A549 (cell line): Measurements from ENCODE around the gene ANKFN1. TPM values are rescaled to one million over a fixed set of nuclear protein-coding genes. Genes with fewer than 3 reads are reported as not detected.

Experiments used
- ATAC-seq, 2 experiments: fragments of 200-7000 bp in 1 of 2; fragments of >200 bp in 1 of 2; cut with Nextera tagmentation in 1 of 2; cut with Tn5 transposase in 1 of 2; 3 replicates each; pipeline versions ENCODE4 v1.8.0 to v1.9.1; 2018 to 2020; ENCODE audit warnings: mild to moderate bottlenecking in 1 of 2, moderate library complexity in 1 of 2
- CTCF ChIA-PET: fragments of 300-600 bp; sonication (Branson Sonifier 250); formaldehyde crosslinking; extraction: SDS; loops from one replicate; lab custom pipeline; 2021; ENCODE audit warnings: antibody characterized with exemption, inconsistent platforms; lab: Yijun Ruan, JAX
- POLR2A ChIA-PET: fragments of 350-600 bp; formaldehyde crosslinking; extraction: SDS; loops from one replicate; lab custom pipeline; 2021; ENCODE audit warnings: antibody characterized with exemption, inconsistent platforms; lab: Yijun Ruan, JAX
- DNase-seq, 2 experiments: peaks; one replicate each; pipeline versions ENCODE4 v3.0.0 to v3.0.0-alpha.2; 2011 to 2016; ENCODE audit warnings: low read depth in 1 of 2, low spot score in 1 of 2
- FAIRE-seq: peaks from 2 replicates; lab custom pipeline; 2011; peaks lifted over from hg19 to GRCh38; lab: Jason Lieb, UNC
- H3K27ac ChIP-seq, 2 experiments: fragments of >200 bp; sonication (Bioruptor Twin); formaldehyde crosslinking; 3 replicates each; pipeline ENCODE4 v1.5.1; 2016 to 2017
- H3K4me1 ChIP-seq: fragments of >200 bp; sonication (Bioruptor Twin); formaldehyde crosslinking; 3 replicates; pipeline ENCODE4 v1.6.1; 2016
- H3K4me2 ChIP-seq: fragments of >200 bp; sonication (Bioruptor Twin); formaldehyde crosslinking; 3 replicates; pipeline ENCODE4 v1.6.1; 2016
- H3K4me3 ChIP-seq: fragments of >200 bp; sonication (Bioruptor Twin); formaldehyde crosslinking; 3 replicates; pipeline ENCODE4 v1.5.1; 2016
- H3K9me3 ChIP-seq: fragments of >200 bp; sonication (Bioruptor Twin); formaldehyde crosslinking; 3 replicates; pipeline ENCODE4 v1.6.1; 2016
- BHLHE40 ChIP-seq: IDR thresholded peaks from 2 replicates; pipeline ENCODE4 v1.6.1; 2012; ENCODE audit warnings: low read depth, low read length, inconsistent platforms
- CBX8 ChIP-seq: fragments of 200-600 bp; sonication (generic); IDR thresholded peaks from 2 replicates; pipeline ENCODE4 v1.6.1; 2016
- CHD2 ChIP-seq: fragments of 150-350 bp; IDR thresholded peaks from 2 replicates; pipeline ENCODE4 v1.6.1; 2014; ENCODE audit warnings: low read length; ENCODE audit not compliant: partially characterized antibody
- CHD4 ChIP-seq: fragments of 200-600 bp; sonication (generic); IDR thresholded peaks from 2 replicates; pipeline ENCODE4 v1.6.1; 2016; ENCODE audit warnings: antibody characterized with exemption, mild to moderate bottlenecking, borderline replicate concordance
- EHMT2 ChIP-seq: fragments of 200-600 bp; sonication (generic); IDR thresholded peaks from 2 replicates; pipeline ENCODE4 v1.6.1; 2016; ENCODE audit warnings: antibody characterized with exemption, low read depth, mild to moderate bottlenecking, moderate library complexity
- EP300 ChIP-seq, 2 experiments: fragments of >200 bp; sonication (Bioruptor Twin); formaldehyde crosslinking; IDR thresholded peaks; 2 replicates in 1 of 2; 3 replicates in 1 of 2; pipeline ENCODE4 v1.6.1; 2016 to 2017
- FOSL2 ChIP-seq, 2 experiments: fragments of 450-650 bp in 1 of 2; fragments of >200 bp in 1 of 2; sonication (Bioruptor Twin) in 1 of 2; formaldehyde crosslinking; IDR thresholded peaks; 2 replicates each; pipeline versions ENCODE4 v1.5.0 to v1.6.1; 2016 to 2020; ENCODE audit warnings: mild to moderate bottlenecking in 1 of 2, moderate library complexity in 1 of 2
- HOXA7 ChIP-seq: fragments of 250-450 bp; sonication (Bioruptor Pico); IDR thresholded peaks from 2 replicates; pipeline ENCODE4 v1.5.0; 2020; ENCODE audit warnings: mild to moderate bottlenecking, moderate library complexity
- JUNB ChIP-seq: fragments of >200 bp; sonication (Bioruptor Twin); formaldehyde crosslinking; IDR thresholded peaks from 2 replicates; pipeline ENCODE4 v1.6.1; 2016
- KDM1A ChIP-seq: fragments of 200-600 bp; sonication (generic); IDR thresholded peaks from 2 replicates; pipeline ENCODE4 v1.6.1; 2016; ENCODE audit warnings: low read depth, mild to moderate bottlenecking
- MAFK ChIP-seq: fragments of 450-650 bp; IDR thresholded peaks from 2 replicates; pipeline ENCODE4 v1.6.1; 2014; ENCODE audit not compliant: partially characterized antibody
- MAZ ChIP-seq: fragments of 150-350 bp; IDR thresholded peaks from 2 replicates; pipeline ENCODE4 v1.6.1; 2014; ENCODE audit warnings: antibody characterized with exemption, low read depth, low read length, borderline replicate concordance
- NPAS2 ChIP-seq: fragments of 250-450 bp; sonication (Bioruptor Pico); IDR thresholded peaks from 2 replicates; pipeline ENCODE4 v1.8.0; 2022; ENCODE audit warnings: mild to moderate bottlenecking, moderate library complexity, borderline replicate concordance
- POLR2AphosphoS2 ChIP-seq: conservative IDR thresholded peaks from 2 replicates; pipeline ENCODE4 v1.6.1; 2012; ENCODE audit warnings: low read length, improper control_type of control experiment, inconsistent platforms
- RFX5 ChIP-seq: fragments of 450-650 bp; IDR thresholded peaks from 2 replicates; pipeline ENCODE4 v1.7.1; 2014; ENCODE audit warnings: antibody characterized with exemption, mild to moderate bottlenecking, moderate library complexity
- SREBF2 ChIP-seq: fragments of 450-650 bp; IDR thresholded peaks from 2 replicates; pipeline ENCODE4 v1.6.1; 2014; ENCODE audit warnings: mild to moderate bottlenecking, moderate library complexity
- WGBS: methylation state at CpG from one replicate; pipeline ENCODE4 v1.1.6; 2017; ENCODE audit errors: missing lambda C conversion rate; 5-methylcytosine and 5-hydroxymethylcytosine counted together
- polyA plus RNA-seq, 4 experiments: library from polyadenylated mRNA; depleted of rRNA in 3 of 4; stranded (reverse); fragments of >200 nt; fragmentation: RNase III in 1 of 4; extraction: RNeasy Plus Mini Kit Qiagen cat#74134 plus additional on column Dnase treatment in 1 of 4; gene quantifications; 2 replicates in 3 of 4; 3 replicates in 1 of 4; pipeline ENCODE4 v1.2.3, GENCODE V29; 2011 to 2017
- TF ChIP-seq, protein P1 (sequence below): fragments of >200 bp; sonication (Bioruptor Twin); formaldehyde crosslinking; IDR thresholded peaks from 3 replicates; pipeline ENCODE4 v1.5.1; 2016
- TF ChIP-seq, protein P2 (sequence below): fragments of 250-450 bp; sonication (Bioruptor Pico); IDR thresholded peaks from 2 replicates; pipeline ENCODE4 v1.5.0; 2020; ENCODE audit warnings: low read depth, mild to moderate bottlenecking, moderate library complexity
- TF ChIP-seq, protein P3 (sequence below): fragments of 200-600 bp; sonication (generic); IDR thresholded peaks from 2 replicates; pipeline ENCODE4 v1.6.1; 2016; ENCODE audit warnings: antibody characterized with exemption, mild to moderate bottlenecking, moderate library complexity
- TF ChIP-seq, protein P4 (sequence below): IDR thresholded peaks from 2 replicates; pipeline ENCODE4 v1.6.1; 2012; ENCODE audit warnings: low read depth, borderline replicate concordance

The ANKFN1 gene
- polyA plus RNA-seq, 2 of the 4 experiments (the other 2 are of a cell fraction), result 0.37 TPM; not detected in 1

DNA sequence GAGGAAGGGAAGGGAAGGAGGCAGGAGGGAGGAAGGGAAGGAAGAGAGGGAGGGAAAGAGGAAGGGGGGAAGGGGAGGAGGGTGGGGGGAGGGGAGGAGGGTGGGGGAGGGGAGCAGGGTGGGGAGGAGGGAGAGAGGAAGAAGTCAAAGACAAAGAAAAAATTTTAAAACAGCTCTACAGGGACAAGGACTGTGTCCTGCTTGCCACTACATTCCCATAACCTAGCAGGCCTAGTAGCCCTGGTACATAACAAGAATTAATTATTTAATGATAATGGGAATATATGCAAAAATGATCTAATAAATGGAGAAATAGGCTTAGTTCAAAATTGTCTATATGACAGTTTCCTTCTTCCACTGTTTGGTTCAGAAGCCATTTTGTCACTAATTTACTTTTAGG, 392.7 kb downstream of the ANKFN1 start:
- no peak for DNase-seq
- no peak overlapping the region for H3K4me3 ChIP-seq
- FAIRE-seq, result no peak
- ATAC-seq, result no peak
- TF ChIP-seq MAFK (peak; percentile 37), JUNB (no peak)
- TF ChIP-seq, protein P1, sequence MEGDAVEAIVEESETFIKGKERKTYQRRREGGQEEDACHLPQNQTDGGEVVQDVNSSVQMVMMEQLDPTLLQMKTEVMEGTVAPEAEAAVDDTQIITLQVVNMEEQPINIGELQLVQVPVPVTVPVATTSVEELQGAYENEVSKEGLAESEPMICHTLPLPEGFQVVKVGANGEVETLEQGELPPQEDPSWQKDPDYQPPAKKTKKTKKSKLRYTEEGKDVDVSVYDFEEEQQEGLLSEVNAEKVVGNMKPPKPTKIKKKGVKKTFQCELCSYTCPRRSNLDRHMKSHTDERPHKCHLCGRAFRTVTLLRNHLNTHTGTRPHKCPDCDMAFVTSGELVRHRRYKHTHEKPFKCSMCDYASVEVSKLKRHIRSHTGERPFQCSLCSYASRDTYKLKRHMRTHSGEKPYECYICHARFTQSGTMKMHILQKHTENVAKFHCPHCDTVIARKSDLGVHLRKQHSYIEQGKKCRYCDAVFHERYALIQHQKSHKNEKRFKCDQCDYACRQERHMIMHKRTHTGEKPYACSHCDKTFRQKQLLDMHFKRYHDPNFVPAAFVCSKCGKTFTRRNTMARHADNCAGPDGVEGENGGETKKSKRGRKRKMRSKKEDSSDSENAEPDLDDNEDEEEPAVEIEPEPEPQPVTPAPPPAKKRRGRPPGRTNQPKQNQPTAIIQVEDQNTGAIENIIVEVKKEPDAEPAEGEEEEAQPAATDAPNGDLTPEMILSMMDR, result no peak
- ChIA-PET POLR2A (no interaction called here), CTCF (interaction anchor here (1.3 kb wide), 1 partner anchor 234 kb away, joined by 4 read pairs; no protein-coding TSS in a partner anchor)
- H3K9me3 ChIP-seq, result no peaks in the 10 kb centered on the region
- H3K4me1 ChIP-seq, result no peaks in the 10 kb centered on the region
- no peak overlapping the region for H3K4me2 ChIP-seq
- H3K27ac ChIP-seq, result no peak overlapping the region

DNA sequence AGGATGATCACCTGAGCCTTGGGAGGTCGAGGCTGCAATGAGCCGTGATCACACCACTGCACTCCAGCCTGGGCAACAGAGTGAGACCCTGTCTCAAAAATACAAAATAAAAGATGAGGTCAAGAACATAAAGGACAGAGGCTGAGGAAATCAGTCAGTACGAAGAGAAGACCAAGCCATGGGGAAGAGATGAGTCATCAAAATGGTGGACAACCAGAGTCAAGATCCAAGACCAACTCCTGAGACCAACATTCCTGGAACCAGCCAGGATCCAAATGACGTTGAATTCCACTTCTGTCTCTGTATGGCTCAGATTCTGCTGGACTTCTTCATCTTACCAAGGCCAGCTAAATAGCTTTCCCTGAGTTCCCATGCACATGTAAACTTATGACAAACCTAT, 395.4 kb downstream of the ANKFN1 start:
- Histone ChIP-seq H3K27ac (no peak overlapping the region), H3K4me2 (no peak overlapping the region), H3K9me3 (peaks cover 16% of the 10 kb centered on the region; the same call in 2 of the 3 replicates), H3K4me1 (no peaks in the 10 kb centered on the region), H3K4me3 (no peak overlapping the region)
- no peak for ATAC-seq
- WGBS, result 21% methylated on average over 4 of the region's 4 CpGs
- no peak for DNase-seq
- POLR2A ChIA-PET, result no interaction called here
- CTCF ChIA-PET, result interaction anchor here (1.4 kb wide), 1 partner anchor 44 kb away, joined by 3 read pairs; no protein-coding TSS in a partner anchor
- TF ChIP-seq FOSL2 (IDR thresholded peaks at IDR 0.05) (no peak), FOSL2 (CRISPR knock-in tag; IDR thresholded peaks at IDR 0.05) (peak; percentile 56)
- TF ChIP-seq, protein P2, sequence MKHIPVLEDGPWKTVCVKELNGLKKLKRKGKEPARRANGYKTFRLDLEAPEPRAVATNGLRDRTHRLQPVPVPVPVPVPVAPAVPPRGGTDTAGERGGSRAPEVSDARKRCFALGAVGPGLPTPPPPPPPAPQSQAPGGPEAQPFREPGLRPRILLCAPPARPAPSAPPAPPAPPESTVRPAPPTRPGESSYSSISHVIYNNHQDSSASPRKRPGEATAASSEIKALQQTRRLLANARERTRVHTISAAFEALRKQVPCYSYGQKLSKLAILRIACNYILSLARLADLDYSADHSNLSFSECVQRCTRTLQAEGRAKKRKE (CRISPR knock-in tag), result no peak
- peak; percentile 46 for FAIRE-seq

DNA sequence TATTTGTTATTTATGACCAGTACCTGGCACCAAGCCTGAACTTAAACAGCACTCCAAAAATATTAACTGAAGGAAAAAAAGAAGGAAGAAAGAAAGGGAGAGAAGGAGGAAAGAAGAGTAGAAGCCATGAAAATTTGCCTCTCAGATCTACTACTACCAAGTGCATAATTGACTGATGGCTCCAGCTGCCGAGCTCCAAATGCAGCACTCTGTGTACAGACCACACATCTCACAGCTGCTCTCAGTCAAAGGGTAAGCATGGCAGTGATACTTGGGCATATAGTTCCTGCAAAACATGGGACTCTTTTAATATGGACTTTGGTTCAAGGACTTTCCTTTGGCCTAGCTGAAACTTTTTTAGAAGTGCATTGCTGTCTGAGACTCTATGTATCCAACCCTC, 396.2 kb downstream of the ANKFN1 start:
- Histone ChIP-seq H3K4me2 (no peak overlapping the region), H3K4me3 (no peak overlapping the region), H3K4me1 (no peaks in the 10 kb centered on the region), H3K9me3 (peaks cover 16% of the 10 kb centered on the region; the same call in 2 of the 3 replicates), H3K27ac (no peak overlapping the region)
- 3% methylated on average over 1 of the region's 1 CpG for WGBS
- no peak for ATAC-seq
- POLR2A ChIA-PET, result no interaction called here
- no peak for TF ChIP-seq EP300 (IDR thresholded peaks at IDR 0.05)
- TF ChIP-seq KDM1A, result no peak
- no peak for TF ChIP-seq EHMT2
- TF ChIP-seq CBX8, result no peak
- no peak for TF ChIP-seq MAZ
- TF ChIP-seq, protein P3, sequence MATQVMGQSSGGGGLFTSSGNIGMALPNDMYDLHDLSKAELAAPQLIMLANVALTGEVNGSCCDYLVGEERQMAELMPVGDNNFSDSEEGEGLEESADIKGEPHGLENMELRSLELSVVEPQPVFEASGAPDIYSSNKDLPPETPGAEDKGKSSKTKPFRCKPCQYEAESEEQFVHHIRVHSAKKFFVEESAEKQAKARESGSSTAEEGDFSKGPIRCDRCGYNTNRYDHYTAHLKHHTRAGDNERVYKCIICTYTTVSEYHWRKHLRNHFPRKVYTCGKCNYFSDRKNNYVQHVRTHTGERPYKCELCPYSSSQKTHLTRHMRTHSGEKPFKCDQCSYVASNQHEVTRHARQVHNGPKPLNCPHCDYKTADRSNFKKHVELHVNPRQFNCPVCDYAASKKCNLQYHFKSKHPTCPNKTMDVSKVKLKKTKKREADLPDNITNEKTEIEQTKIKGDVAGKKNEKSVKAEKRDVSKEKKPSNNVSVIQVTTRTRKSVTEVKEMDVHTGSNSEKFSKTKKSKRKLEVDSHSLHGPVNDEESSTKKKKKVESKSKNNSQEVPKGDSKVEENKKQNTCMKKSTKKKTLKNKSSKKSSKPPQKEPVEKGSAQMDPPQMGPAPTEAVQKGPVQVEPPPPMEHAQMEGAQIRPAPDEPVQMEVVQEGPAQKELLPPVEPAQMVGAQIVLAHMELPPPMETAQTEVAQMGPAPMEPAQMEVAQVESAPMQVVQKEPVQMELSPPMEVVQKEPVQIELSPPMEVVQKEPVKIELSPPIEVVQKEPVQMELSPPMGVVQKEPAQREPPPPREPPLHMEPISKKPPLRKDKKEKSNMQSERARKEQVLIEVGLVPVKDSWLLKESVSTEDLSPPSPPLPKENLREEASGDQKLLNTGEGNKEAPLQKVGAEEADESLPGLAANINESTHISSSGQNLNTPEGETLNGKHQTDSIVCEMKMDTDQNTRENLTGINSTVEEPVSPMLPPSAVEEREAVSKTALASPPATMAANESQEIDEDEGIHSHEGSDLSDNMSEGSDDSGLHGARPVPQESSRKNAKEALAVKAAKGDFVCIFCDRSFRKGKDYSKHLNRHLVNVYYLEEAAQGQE, result no peak
- TF ChIP-seq, protein P2 (CRISPR knock-in tag), result no peak
- TF ChIP-seq CHD2, result no peak
- TF ChIP-seq POLR2AphosphoS2, result no peak
- TF ChIP-seq HOXA7, result no peak
- TF ChIP-seq SREBF2, result no peak
- TF ChIP-seq RFX5, result no peak
- TF ChIP-seq, protein P4, sequence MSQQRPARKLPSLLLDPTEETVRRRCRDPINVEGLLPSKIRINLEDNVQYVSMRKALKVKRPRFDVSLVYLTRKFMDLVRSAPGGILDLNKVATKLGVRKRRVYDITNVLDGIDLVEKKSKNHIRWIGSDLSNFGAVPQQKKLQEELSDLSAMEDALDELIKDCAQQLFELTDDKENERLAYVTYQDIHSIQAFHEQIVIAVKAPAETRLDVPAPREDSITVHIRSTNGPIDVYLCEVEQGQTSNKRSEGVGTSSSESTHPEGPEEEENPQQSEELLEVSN, result no peak
- TF ChIP-seq, protein P1, result no peak
- TF ChIP-seq CHD4, result no peak
- TF ChIP-seq BHLHE40, result no peak
- no peak for TF ChIP-seq NPAS2 (CRISPR knock-in tag)
- CTCF ChIA-PET, result interaction anchor here (0.7 to 1.4 kb wide), 2 partner anchors 43 to 50 kb away, joined by 3 read pairs; no protein-coding TSS in a partner anchor
- no peak for DNase-seq
- no peak for FAIRE-seq
